GM20431 (cell line): Measurements from ENCODE around the gene TULP4.
"Not testable (repeated sequence)": the region's sequence is repeated elsewhere in the genome, so short reads cannot be mapped to it uniquely, and the experiment has no call there.

Experiments used
- in situ Hi-C: fragments of 300-500 bp; cut with MseI, MboI; formaldehyde crosslinking; loops from one replicate; pipeline ENCODE4 v1.15.0; 2020; ENCODE audit warnings: low sequenced_read_pairs; ENCODE audit not compliant: unreplicated experiment

TULP4 gene

GRCh38 chr6:158383057-158383456 is 70.8 kb downstream of the TULP4 start:
- in situ Hi-C loops: no loop called here

- in situ Hi-C loops: no loop called here
These were observed 71.3 kb downstream of the TULP4 start for GRCh38 chr6:158383542-158383941.

DNA sequence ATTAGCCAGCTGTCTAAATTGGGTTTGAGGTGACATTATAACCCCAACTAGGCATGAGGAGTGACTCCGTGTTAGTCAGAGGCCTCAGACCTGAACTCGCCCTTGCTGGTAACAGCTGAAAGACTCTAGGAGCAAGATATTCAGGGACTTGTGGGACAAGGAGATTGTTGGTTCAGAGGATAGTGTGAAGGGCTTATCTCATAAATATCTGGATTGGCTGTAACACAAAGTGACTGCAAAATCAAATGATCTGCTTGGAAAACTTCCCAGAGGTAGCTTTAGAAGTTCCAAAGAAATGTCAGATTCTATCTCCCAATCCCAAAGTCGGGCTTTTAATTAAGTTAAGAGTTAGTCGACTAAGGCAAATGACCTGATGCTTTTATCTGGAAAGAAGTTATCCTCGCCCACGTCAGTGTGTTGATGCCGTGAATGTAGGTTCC is 72.4 kb downstream of the TULP4 start:
- in situ Hi-C loops: no loop called here

GRCh38 chr6:158387036-158387435 is 74.8 kb downstream of the TULP4 start:
- in situ Hi-C loops: no loop called here

DNA sequence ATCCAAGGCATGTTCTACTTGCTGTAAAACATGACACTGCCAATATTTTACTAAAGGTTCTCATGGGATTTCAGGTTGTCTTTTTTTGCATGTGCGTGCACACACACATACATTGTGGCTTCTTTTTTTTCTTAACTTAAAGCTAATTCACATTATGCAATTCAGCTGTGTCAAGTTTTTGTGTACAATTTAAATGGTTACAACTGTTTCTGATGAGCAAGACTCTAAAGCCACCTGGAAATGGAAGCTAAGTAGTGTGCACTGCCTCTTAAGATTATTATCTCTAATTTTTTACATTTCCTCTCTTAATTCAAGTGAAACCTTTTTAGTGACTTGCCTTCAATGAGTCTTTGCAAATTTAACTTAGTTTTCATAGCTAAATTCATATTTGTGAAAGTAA is 75.3 kb downstream of the TULP4 start:
- in situ Hi-C loops: no loop called here

DNA sequence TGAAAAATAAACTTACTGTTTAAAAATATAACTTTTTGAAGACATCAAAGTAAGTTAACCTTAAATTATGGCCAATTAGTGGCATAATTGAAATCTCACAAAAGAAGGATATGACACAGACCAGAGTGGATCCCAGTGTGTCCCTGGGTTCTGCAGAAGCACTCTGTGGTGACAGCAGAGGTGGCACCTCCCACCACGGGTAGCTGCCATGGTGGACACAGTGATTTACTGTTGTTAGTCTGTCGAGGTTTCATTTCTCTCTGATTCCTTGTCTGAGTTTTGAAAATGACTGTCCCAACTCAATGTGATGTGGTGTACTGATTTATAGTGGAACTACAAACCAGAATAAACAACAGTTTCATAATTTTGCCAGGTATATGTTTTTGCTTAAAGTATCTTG is 76.5 kb downstream of the TULP4 start:
- in situ Hi-C loops: no loop called here

- in situ Hi-C loops: no loop called here
These were observed 77.1 kb downstream of the TULP4 start for GRCh38 chr6:158389193-158389919.

DNA sequence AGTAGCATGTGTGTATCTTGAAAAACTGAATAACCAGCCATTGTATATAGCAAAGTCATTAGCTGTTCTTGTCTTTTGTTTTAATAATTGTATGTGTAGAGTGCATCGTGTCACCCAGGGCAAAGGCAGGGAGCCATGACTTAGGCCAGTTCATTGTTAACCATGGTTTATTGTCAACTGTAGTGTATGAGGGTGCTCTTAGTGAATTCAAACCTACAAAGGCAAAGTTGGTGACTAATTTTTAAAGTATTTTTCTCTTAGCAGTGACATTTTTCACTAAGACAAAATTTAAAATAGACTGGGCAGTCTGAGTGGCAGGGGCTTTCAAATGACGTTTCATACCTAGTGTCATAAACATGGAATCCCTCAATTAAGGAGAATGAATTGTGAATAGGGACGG is 79.0 kb downstream of the TULP4 start:
- in situ Hi-C loops: no loop called here

GRCh38 chr6:158391977-158392376 is 79.7 kb downstream of the TULP4 start:
- in situ Hi-C loops: not testable (repeated sequence)

GRCh38 chr6:158396136-158396535 is 83.9 kb downstream of the TULP4 start:
- in situ Hi-C loops: no loop called here

- in situ Hi-C loops: no loop called here
These were observed 85.3 kb downstream of the TULP4 start for GRCh38 chr6:158397578-158397977.

DNA sequence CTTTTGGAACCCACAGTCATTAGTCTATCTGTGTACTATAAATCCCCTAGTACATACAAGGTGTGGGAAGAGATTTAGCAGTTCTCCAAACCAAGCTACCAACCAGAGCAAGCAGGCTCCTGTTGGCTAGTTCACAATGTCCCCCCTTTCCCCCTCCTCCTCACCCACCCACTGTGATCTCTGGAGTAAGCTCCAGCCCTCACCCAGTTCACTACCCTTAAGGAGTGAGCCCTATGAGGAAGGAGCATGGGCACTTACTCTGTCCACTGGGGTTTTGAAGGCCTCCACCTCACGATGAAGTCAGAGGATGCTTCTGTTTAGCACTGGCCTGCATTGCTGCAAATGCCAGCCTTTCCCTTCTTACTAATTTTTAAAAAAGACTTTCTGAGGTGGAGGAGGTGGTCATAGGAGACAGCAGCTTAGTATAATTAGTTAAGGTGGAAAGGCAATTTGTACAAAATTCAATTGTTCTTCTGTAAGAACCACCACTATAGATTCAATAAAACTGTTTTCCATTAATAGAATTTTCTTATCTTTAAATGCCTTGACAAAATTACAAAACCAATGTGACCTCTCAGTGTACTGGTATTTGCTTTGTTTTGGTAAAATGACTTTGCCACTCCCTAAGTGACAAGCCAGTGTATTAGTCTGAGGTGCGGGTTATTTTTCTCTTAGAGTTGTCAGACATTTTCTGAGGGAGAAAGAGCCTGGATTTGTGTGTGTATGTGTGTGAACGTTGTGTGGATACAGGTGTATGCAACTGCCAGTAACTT is 86.2 kb downstream of the TULP4 start:
- in situ Hi-C loops: no loop called here

GRCh38 chr6:158399040-158399700 is 86.9 kb downstream of the TULP4 start:
- in situ Hi-C loops: no loop called here

DNA sequence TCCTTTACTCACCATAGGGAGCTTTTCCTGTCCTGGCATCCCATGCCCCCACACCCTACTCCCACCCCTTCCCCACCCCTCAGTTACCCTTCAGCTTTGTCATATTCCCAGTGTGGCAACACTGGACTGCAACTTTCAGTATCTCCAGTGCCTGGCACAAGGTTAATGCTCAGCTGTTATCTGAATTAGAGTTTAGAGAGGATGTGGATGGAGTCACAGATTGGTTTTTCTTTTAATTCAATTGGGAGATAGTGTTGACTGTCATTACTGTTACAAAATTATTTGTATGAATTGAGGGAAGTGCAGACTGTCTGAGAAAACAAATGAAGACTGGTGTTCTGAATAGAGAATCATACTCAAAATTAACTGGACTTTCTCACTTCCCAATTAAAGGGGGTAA is 89.9 kb downstream of the TULP4 start:
- in situ Hi-C loops: no loop called here

- in situ Hi-C loops: not testable (repeated sequence)
These were observed 93.1 kb downstream of the TULP4 start for GRCh38 chr6:158405321-158405831.

DNA sequence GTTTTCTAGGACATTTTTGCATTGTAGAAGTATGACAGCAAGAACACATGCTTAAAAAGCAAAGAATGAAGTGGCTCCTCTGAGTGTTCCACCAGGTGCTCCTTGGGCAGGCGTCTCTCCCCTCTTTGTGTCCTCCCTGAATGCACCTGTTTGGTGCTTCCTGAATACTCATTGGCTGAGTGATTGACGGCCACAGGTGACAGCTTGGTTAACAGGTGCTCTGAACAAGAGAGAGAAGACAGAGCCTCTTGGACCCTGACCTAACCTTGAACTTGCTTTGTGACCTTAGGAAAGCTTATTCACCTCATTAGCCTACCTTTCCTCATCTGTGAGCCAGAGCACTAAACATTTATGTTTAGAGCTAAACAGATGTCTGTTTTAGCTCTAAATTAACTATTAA is 93.7 kb downstream of the TULP4 start:
- in situ Hi-C loops: no loop called here

GRCh38 chr6:158406736-158407135 is 94.5 kb downstream of the TULP4 start:
- in situ Hi-C loops: no loop called here

- in situ Hi-C loops: no loop called here
These were observed 95.7 kb downstream of the TULP4 start for GRCh38 chr6:158408013-158408412.

DNA sequence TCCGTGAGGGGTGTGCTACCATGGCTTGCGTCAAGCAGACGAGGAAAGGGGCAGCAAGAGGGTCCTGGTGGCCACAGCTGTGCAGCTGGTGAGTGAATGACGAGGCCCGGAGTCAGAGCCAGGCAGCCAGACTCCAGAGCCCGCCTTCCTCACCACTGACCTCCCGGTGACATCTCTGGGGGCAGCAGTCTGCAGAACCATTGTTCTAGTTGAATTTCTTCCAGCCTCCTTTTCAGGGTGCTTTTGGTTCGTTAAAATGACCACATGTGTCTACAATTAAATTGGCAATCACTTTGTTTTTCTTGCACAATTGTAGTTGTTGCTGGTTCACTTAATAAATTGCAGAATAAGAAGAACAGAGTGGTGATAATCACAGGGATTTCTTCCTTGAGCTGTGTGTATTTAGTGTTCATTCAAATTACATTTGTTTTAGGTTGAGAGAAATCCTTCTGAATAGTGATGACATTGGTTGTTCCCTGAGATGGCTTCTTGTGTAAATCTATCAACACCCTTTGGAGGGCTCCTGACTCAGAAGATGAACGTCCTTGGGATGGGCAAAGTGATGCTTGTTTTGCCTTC is 96.4 kb downstream of the TULP4 start:
- in situ Hi-C loops: no loop called here

GRCh38 chr6:158409451-158409850 is 97.2 kb downstream of the TULP4 start:
- in situ Hi-C loops: no loop called here
